HG02970 (cell line): ENCODE results near the gene MTG1.
"Not testable (repeated sequence)": the region's sequence is repeated elsewhere in the genome, so short reads cannot be mapped to it uniquely, and the experiment has no call there.

Experiments
- ATAC-seq: cut with Tn5 transposase; IDR thresholded peaks from one replicate; pipeline ENCODE4 v1.9.1; 2021; ENCODE audit warnings: mild to moderate bottlenecking, moderate library complexity, moderate number of reproducible peaks; ENCODE audit not compliant: unreplicated experiment, low FRiP score

MTG1 gene

GRCh38 chr10:133377025-133377817 is 16.7 kb upstream of the MTG1 start:
- ATAC-seq, result no peak

- ATAC-seq, result no peak
These were observed 16.1 kb upstream of the MTG1 start for GRCh38 chr10:133377818-133378250.

- ATAC-seq, result peak; percentile 34
These were observed 15.5 kb upstream of the MTG1 start for GRCh38 chr10:133378251-133379096.

GRCh38 chr10:133379152-133379800 is 14.7 kb upstream of the MTG1 start, which contains the start of gene PAOX:
TSS of gene PAOX (plus strand) at chr10:133379262. CDS start at chr10:133379317, 55 bp downstream.
- peak; percentile 50 for ATAC-seq

- ATAC-seq, result no peak
These were observed 13.9 kb upstream of the MTG1 start for GRCh38 chr10:133379801-133380666.

GRCh38 chr10:133381036-133381435 is 12.9 kb upstream of the MTG1 start:
- no peak for ATAC-seq

- ATAC-seq, result no peak
These were observed 10.4 kb upstream of the MTG1 start for GRCh38 chr10:133383551-133383950.

- no peak for ATAC-seq
These were observed 9.9 kb upstream of the MTG1 start for GRCh38 chr10:133384071-133384470.

- ATAC-seq, result no peak
These were observed 8.7 kb upstream of the MTG1 start for GRCh38 chr10:133385214-133385613.

GRCh38 chr10:133386951-133387350 is 7.0 kb upstream of the MTG1 start:
- ATAC-seq, result not testable (repeated sequence)

- ATAC-seq, result peak; percentile 4
These were observed 5.6 kb upstream of the MTG1 start for GRCh38 chr10:133388236-133388972.

- peak; percentile 67 for ATAC-seq
These were observed 4.8 kb upstream of the MTG1 start for GRCh38 chr10:133388973-133389818.

- ATAC-seq, result no peak
These were observed 3.2 kb upstream of the MTG1 start for GRCh38 chr10:133390597-133391248.

GRCh38 chr10:133391249-133391635 is 2.7 kb upstream of the MTG1 start:
- no peak for ATAC-seq

- no peak for ATAC-seq
These were observed 2.0 kb upstream of the MTG1 start for GRCh38 chr10:133391761-133392518.

- ATAC-seq, result no peak
These were observed 425 bp upstream of the MTG1 start for GRCh38 chr10:133393401-133394063.

GRCh38 chr10:133394801-133395221 is 854 bp downstream of the MTG1 start:
- no peak for ATAC-seq
